B cell (primary cell): ENCODE measurements around the gene B3GNT9. TPM values are rescaled to one million over a fixed set of nuclear protein-coding genes. Genes with fewer than 3 reads are reported as not detected.

Experiments used
- ATAC-seq: fragments of 200-7000 bp; cut with Tn5 transposase; one replicate; pipeline ENCODE4 v1.10.0; 2021; ENCODE audit warnings: low read depth, mild to moderate bottlenecking, moderate number of reproducible peaks, moderate library complexity
- CTCF ChIA-PET: fragments of 350-600 bp; sonication (Branson Sonifier 250); formaldehyde crosslinking; loops from one replicate; lab custom pipeline; 2021; ENCODE audit warnings: antibody characterized with exemption, inconsistent platforms; lab: Charles Lee
- POLR2A ChIA-PET: fragments of 350-600 bp; sonication (Branson Sonifier 250); formaldehyde crosslinking; loops from one replicate; lab custom pipeline; 2021; ENCODE audit warnings: antibody characterized with exemption; lab: Charles Lee
- DNase-seq: peaks from one replicate; pipeline ENCODE4 v3.0.0; 2013
- H2AFZ ChIP-seq: 2 replicates; pipeline ENCODE4 v1.6.1; 2012; ENCODE audit warnings: mild to moderate bottlenecking, low read depth, low read length; ENCODE audit not compliant: insufficient read depth, poor library complexity, severe bottlenecking
- H3K27ac ChIP-seq, 2 donors: 1 replicate in 1 of 2; 2 replicates in 1 of 2; pipeline ENCODE4 v1.5.1; 2012 to 2013; ENCODE audit warnings: low read length in 2 of 2, mild to moderate bottlenecking in 2 of 2, moderate library complexity in 1 of 2
- H3K27me3 ChIP-seq, 4 experiments: fragments of 200-600 bp in 1 of 4; sonication (generic) in 1 of 4; replicated peaks in 1 of 4; 1 replicate in 2 of 4; 2 replicates in 2 of 4; pipeline versions ENCODE4 v1.6.1 to v1.7.0; 2013 to 2016; ENCODE audit warnings: low read length in 3 of 4, mild to moderate bottlenecking in 2 of 4, mixed read lengths in 1 of 4, moderate library complexity in 1 of 4; ENCODE audit not compliant: insufficient read depth in 4 of 4, control insufficient read depth in 3 of 4; ENCODE audit errors: control extremely low read depth in 1 of 4
- H3K36me3 ChIP-seq, 2 experiments: replicated peaks in 1 of 2; 1 replicate in 1 of 2; 2 replicates in 1 of 2; pipeline versions ENCODE4 v1.6.1 to v1.7.1; 2013; ENCODE audit warnings: low read length in 1 of 2; ENCODE audit not compliant: insufficient read depth in 2 of 2, control insufficient read depth in 1 of 2; ENCODE audit errors: control extremely low read depth in 1 of 2, extremely low read depth in 1 of 2
- H3K4me1 ChIP-seq, 2 donors: fragments of 200-600 bp in 1 of 2; sonication (generic) in 1 of 2; 1 replicate in 1 of 2; 2 replicates in 1 of 2; pipeline versions ENCODE4 v1.5.1 to v1.6.1; 2013 to 2017; ENCODE audit warnings: low read length in 2 of 2; ENCODE audit not compliant: control insufficient read depth in 2 of 2, insufficient read depth in 2 of 2
- H3K4me2 ChIP-seq: replicated peaks from 2 replicates; pipeline ENCODE3; 2012; ENCODE audit warnings: mild to moderate bottlenecking, low read depth, low read length; ENCODE audit not compliant: poor library complexity, severe bottlenecking
- H3K4me3 ChIP-seq, 5 experiments: fragments of 200-600 bp in 1 of 5; sonication (generic) in 1 of 5; 1 replicate in 3 of 5; 2 replicates in 2 of 5; pipeline versions ENCODE4 v1.5.1 to v1.7.0; 2011 to 2016; ENCODE audit warnings: low read length in 4 of 5, mild to moderate bottlenecking in 4 of 5, low read depth in 2 of 5, control low read depth in 1 of 5, moderate library complexity in 1 of 5; ENCODE audit not compliant: insufficient read depth in 1 of 5; ENCODE audit errors: control extremely low read depth in 1 of 5, extremely low read depth in 1 of 5
- H3K79me2 ChIP-seq: fragments of 200-600 bp; sonication (generic); one replicate; pipeline ENCODE4 v1.6.0; 2016; ENCODE audit warnings: low read length; ENCODE audit not compliant: control insufficient read depth, insufficient read depth
- H3K9ac ChIP-seq: fragments of 200-600 bp; sonication (generic); 2 replicates; pipeline ENCODE4 v1.6.1; 2017; ENCODE audit warnings: mild to moderate bottlenecking, low read length, moderate library complexity
- H3K9me3 ChIP-seq, 3 donors: one replicate each; pipeline versions ENCODE4 v1.6.1 to v1.7.1; 2013; ENCODE audit warnings: low read length in 2 of 3; ENCODE audit not compliant: control insufficient read depth in 2 of 3, insufficient read depth in 1 of 3; ENCODE audit errors: control extremely low read depth in 1 of 3
- H4K20me1 ChIP-seq: 2 replicates; pipeline ENCODE4 v1.6.0; 2012; ENCODE audit warnings: mild to moderate bottlenecking, low read length; ENCODE audit not compliant: insufficient read depth, control insufficient read depth, poor library complexity, severe bottlenecking
- H3K27ac Mint-ChIP-seq: one replicate; pipeline ENCODE4 v1.8.0; 2021; ENCODE audit warnings: mixed read lengths
- H3K27me3 Mint-ChIP-seq: one replicate; pipeline ENCODE4 v1.8.0; 2021; ENCODE audit warnings: mixed read lengths
- H3K4me1 Mint-ChIP-seq: one replicate; pipeline ENCODE4 v1.8.0; 2021; ENCODE audit warnings: mixed read lengths
- H3K4me3 Mint-ChIP-seq: one replicate; pipeline ENCODE4 v1.8.0; 2021; ENCODE audit warnings: mixed read lengths
- H3K9me3 Mint-ChIP-seq: one replicate; pipeline ENCODE4 v1.8.0; 2022; ENCODE audit warnings: mixed read lengths; ENCODE audit not compliant: insufficient read depth
- CTCF ChIP-seq: fragments of 200-600 bp; IDR thresholded peaks from one replicate; pipeline ENCODE4 v1.8.0; 2022; ENCODE audit warnings: antibody characterized with exemption, mild to moderate bottlenecking
- EZH2 ChIP-seq: IDR thresholded peaks from 2 replicates; pipeline ENCODE4 v1.6.1; 2012; ENCODE audit warnings: borderline replicate concordance, low read depth, mild to moderate bottlenecking, moderate library complexity, low read length; ENCODE audit not compliant: insufficient read depth, poor library complexity, severe bottlenecking
- WGBS: methylation state at CpG from one replicate; pipeline ENCODE4 v1.1.5; 2013; ENCODE audit warnings: missing lambda C conversion rate; ENCODE audit not compliant: insufficient coverage; 5-methylcytosine and 5-hydroxymethylcytosine counted together
- intact Hi-C: fragments of 100-400 bp; cut with micrococcal nuclease; formaldehyde crosslinking; loops from one replicate; pipeline ENCODE4 v1.10.0; 2022
- polyA plus RNA-seq: library from polyadenylated mRNA; depleted of rRNA; stranded (reverse); fragments of >200 nt; gene quantifications from 2 replicates; pipeline ENCODE4 v1.2.3, GENCODE V29; 2012
- total RNA-seq, 2 donors: library from RNA; stranded (reverse); fragments of 120-200 nt in 1 of 2; gene quantifications; 1 replicate in 1 of 2; 2 replicates in 1 of 2; pipeline versions ENCODE4 v1.2.3 to v1.2.4, GENCODE V29; 2013 to 2022

B3GNT9 gene
- total and polyA plus RNA-seq, 2 donors (not counting 1 experiment from before 2014, with no cell fraction given), result 1.6 to 2.5 TPM

- intact Hi-C loops, result no loop called here
- TF ChIP-seq CTCF (no peak), EZH2 (peak; percentile 52)
- peaks cover 56% of the 10 kb centered on the region for H3K27me3 Mint-ChIP-seq
- peaks cover 20% of the 10 kb centered on the region for H4K20me1 ChIP-seq
- no peaks in the 10 kb centered on the region for H3K36me3 ChIP-seq
- H3K4me3 Mint-ChIP-seq, result peak overlapping the region; percentile 56
- H3K79me2 ChIP-seq, result no peaks in the 10 kb centered on the region
- H3K27ac ChIP-seq, result no peak overlapping the region
- DNase-seq (peak; percentile 53), ATAC-seq (no peak)
- H3K4me3 ChIP-seq, result peak overlapping the region in 1 of 5 experiments; percentile 3
- peaks cover 0 to 95% (median 61%) of the 10 kb centered on the region in 4 experiments for H3K27me3 ChIP-seq
- H3K27ac Mint-ChIP-seq, result no peak overlapping the region
- 11% methylated on average over 81 of the region's 85 CpGs for WGBS
- no peak overlapping the region for H2AFZ ChIP-seq
- H3K9me3 ChIP-seq, result peaks cover 0 to 50% (median 0%) of the 10 kb centered on the region in 3 donors
- CTCF ChIA-PET, result interaction anchor here (0.6 to 0.8 kb wide), 2 partner anchors 10 to 565 kb away, joined by 3 read pairs; no protein-coding TSS in a partner anchor
- POLR2A ChIA-PET, result interaction anchor here (0.6 kb wide), 2 partner anchors 27 to 130 kb away, joined by 3 to 4 read pairs; no protein-coding TSS in a partner anchor
- peaks cover 57 to 65% of the 10 kb centered on the region in 2 donors for H3K4me1 ChIP-seq
- peaks cover 40% of the 10 kb centered on the region for H3K4me1 Mint-ChIP-seq
- H3K4me2 ChIP-seq, result peak overlapping the region; percentile 78
- H3K9ac ChIP-seq, result no peak overlapping the region
- H3K9me3 Mint-ChIP-seq, result no peaks in the 10 kb centered on the region
Observed at GRCh38 chr16:67165121-67166078, 14.6 kb upstream of the B3GNT9 start.
